SK-N-SH (cell line): Measurements from ENCODE around the gene SYNPR.

Source experiments
- CTCF ChIP-seq: fragments of 200-600 bp; sonication (generic); IDR thresholded peaks from 2 replicates; pipeline ENCODE4 v1.6.1; 2017; ENCODE audit warnings: antibody characterized with exemption, mild to moderate bottlenecking, moderate library complexity
- ELF1 ChIP-seq: IDR thresholded peaks from 2 replicates; pipeline ENCODE4 v1.4.0; 2012
- EP300 ChIP-seq, 2 experiments: IDR thresholded peaks; 2 replicates each; pipeline versions ENCODE4 v1.4.0 to v1.6.1; 2012; ENCODE audit warnings: borderline replicate concordance in 1 of 2, low read depth in 1 of 2, low read length in 1 of 2
- FOXM1 ChIP-seq: IDR thresholded peaks from 2 replicates; pipeline ENCODE4 v1.4.0; 2012; ENCODE audit warnings: low read depth, mild to moderate bottlenecking
- GABPA ChIP-seq: IDR thresholded peaks from 2 replicates; pipeline ENCODE4 v1.4.0; 2012; ENCODE audit warnings: low read depth, mild to moderate bottlenecking
- POLR2AphosphoS5 ChIP-seq: IDR thresholded peaks from 2 replicates; pipeline ENCODE4 v1.6.1; 2012; ENCODE audit warnings: low read depth, low read length
- TAF1 ChIP-seq: IDR thresholded peaks from 2 replicates; pipeline ENCODE4 v1.6.1; 2012; ENCODE audit warnings: low read depth, mild to moderate bottlenecking, low read length, moderate library complexity, borderline replicate concordance
- USF1 ChIP-seq: IDR thresholded peaks from 2 replicates; pipeline ENCODE4 v1.4.0; 2012; ENCODE audit warnings: low read depth, borderline replicate concordance
- USF2 ChIP-seq: fragments of 150-350 bp; IDR thresholded peaks from 2 replicates; pipeline ENCODE4 v1.6.1; 2017; ENCODE audit warnings: antibody characterized with exemption, low read length, low read depth, borderline replicate concordance
- YY1 ChIP-seq: IDR thresholded peaks from 2 replicates; pipeline ENCODE4 v1.4.0; 2012; ENCODE audit warnings: low read depth, mild to moderate bottlenecking

DNA sequence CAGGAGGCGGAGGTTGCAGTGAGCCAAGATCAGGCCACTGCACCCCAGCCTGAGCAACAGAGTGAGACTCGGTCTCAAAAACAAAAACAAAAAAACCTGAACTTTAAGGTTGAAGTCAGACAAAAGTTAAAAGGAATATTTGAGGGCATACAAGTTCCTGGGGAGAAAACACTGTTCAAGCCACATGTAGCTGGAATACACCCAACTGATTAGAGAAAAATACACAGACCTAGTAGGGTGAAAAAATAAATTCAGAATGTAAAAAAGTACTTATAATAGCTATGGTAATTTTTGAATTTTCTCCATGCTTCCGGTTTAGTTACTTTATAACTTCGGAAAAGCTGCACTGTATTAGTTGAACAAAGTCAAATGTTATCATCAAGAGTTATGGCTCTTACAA lies 331.7 kb downstream of the SYNPR start:
- TF ChIP-seq YY1 (no peak), CTCF (no peak), GABPA (no peak), USF2 (no peak), FOXM1 (no peak), EP300 (IDR thresholded peaks at IDR 0.05; ENCODE audit: borderline replicate concordance in 1 of 2, low read depth in 1 of 2, low read length in 1 of 2) (no peak), POLR2AphosphoS5 (no peak), TAF1 (no peak), USF1 (no peak), ELF1 (no peak)
